Measurements from ENCODE around the gene BOK. TPM values are rescaled to one million over a fixed set of nuclear protein-coding genes. Genes with fewer than 3 reads are reported as not detected.
"Not testable (repeated sequence)": the region's sequence is repeated elsewhere in the genome, so short reads cannot be mapped to it uniquely, and the experiment has no call there.

The BOK gene
- total RNA-seq, 1 donor from 2014 or later = 0.77 TPM

- Mint-ChIP-seq H3K27me3 (no peaks in the 10 kb centered on the region), H3K36me3 (ENCODE audit: low read depth) (peaks cover 65% of the 10 kb centered on the region), H3K4me1 (no peaks in the 10 kb centered on the region), H3K9me3 (peaks cover 12% of the 10 kb centered on the region), H3K4me3 (no peak overlapping the region), H3K27ac (no peak overlapping the region)
- DNase-seq = no peak
- intact Hi-C loops (cut with micrococcal nuclease) = no loop called here
Measured at GRCh38 chr2:241582806-241583205, 24.3 kb downstream of the BOK start.

GRCh38 chr2:241584436-241584835, 25.9 kb downstream of the BOK start:
- Mint-ChIP-seq H3K4me1 (no peaks in the 10 kb centered on the region), H3K9me3 (peaks cover 12% of the 10 kb centered on the region), H3K4me3 (no peak overlapping the region), H3K27me3 (no peaks in the 10 kb centered on the region), H3K27ac (no peak overlapping the region), H3K36me3 (ENCODE audit: low read depth) (peaks cover 62% of the 10 kb centered on the region)
- DNase-seq = no peak
- intact Hi-C loops (cut with micrococcal nuclease) = no loop called here

- intact Hi-C loops (cut with micrococcal nuclease) = no loop called here
- Mint-ChIP-seq H3K27ac (no peak overlapping the region), H3K9me3 (peaks cover 12% of the 10 kb centered on the region), H3K36me3 (ENCODE audit: low read depth) (peaks cover 59% of the 10 kb centered on the region), H3K4me1 (no peaks in the 10 kb centered on the region), H3K27me3 (no peaks in the 10 kb centered on the region), H3K4me3 (no peak overlapping the region)
- no peak for DNase-seq
Measured at GRCh38 chr2:241586564-241587264, 28.2 kb downstream of the BOK start.

GRCh38 chr2:241589863-241590262, 31.3 kb downstream of the BOK start:
- intact Hi-C loops (cut with micrococcal nuclease); H3K4me3 Mint-ChIP-seq; H3K27me3 Mint-ChIP-seq; H3K27ac Mint-ChIP-seq; H3K4me1 Mint-ChIP-seq; DNase-seq: not testable (repeated sequence)
- H3K36me3 Mint-ChIP-seq (ENCODE audit: low read depth) = peaks cover 36% of the 10 kb centered on the region
- H3K9me3 Mint-ChIP-seq = peaks cover 12% of the 10 kb centered on the region

GRCh38 chr2:241590496-241591455, 32.2 kb downstream of the BOK start:
- H3K27ac Mint-ChIP-seq; DNase-seq; H3K4me1 Mint-ChIP-seq; H3K27me3 Mint-ChIP-seq; H3K4me3 Mint-ChIP-seq; intact Hi-C loops (cut with micrococcal nuclease); H3K9me3 Mint-ChIP-seq: not testable (repeated sequence)
- peaks cover 28% of the 10 kb centered on the region for H3K36me3 Mint-ChIP-seq (ENCODE audit: low read depth)

GRCh38 chr2:241592126-241592845, 33.7 kb downstream of the BOK start:
- H3K27me3 Mint-ChIP-seq = no peaks in the 10 kb centered on the region
- no peak overlapping the region for H3K4me3 Mint-ChIP-seq
- H3K4me1 Mint-ChIP-seq = no peaks in the 10 kb centered on the region
- no peaks in the 10 kb centered on the region for H3K9me3 Mint-ChIP-seq
- peaks cover 19% of the 10 kb centered on the region for H3K36me3 Mint-ChIP-seq (ENCODE audit: low read depth)
- intact Hi-C loops (cut with micrococcal nuclease) = no loop called here
- no peak overlapping the region for H3K27ac Mint-ChIP-seq
- no peak for DNase-seq

- Mint-ChIP-seq H3K36me3 (ENCODE audit: low read depth) (peaks cover 22% of the 10 kb centered on the region), H3K9me3 (no peaks in the 10 kb centered on the region), H3K4me1 (no peaks in the 10 kb centered on the region), H3K27ac (no peak overlapping the region), H3K4me3 (no peak overlapping the region), H3K27me3 (no peaks in the 10 kb centered on the region)
- intact Hi-C loops (cut with micrococcal nuclease) = no loop called here
- DNase-seq = no peak
Measured at GRCh38 chr2:241593271-241593670, 34.7 kb downstream of the BOK start.

- H3K9me3 Mint-ChIP-seq = no peaks in the 10 kb centered on the region
- no peaks in the 10 kb centered on the region for H3K4me1 Mint-ChIP-seq
- no peaks in the 10 kb centered on the region for H3K27me3 Mint-ChIP-seq
- intact Hi-C loops (cut with micrococcal nuclease) = no loop called here
- no peak overlapping the region for H3K27ac Mint-ChIP-seq
- H3K4me3 Mint-ChIP-seq = no peak overlapping the region
- DNase-seq = no peak
- peaks cover 34% of the 10 kb centered on the region for H3K36me3 Mint-ChIP-seq (ENCODE audit: low read depth)
Measured at GRCh38 chr2:241595600-241596140, 37.1 kb downstream of the BOK start.

- Mint-ChIP-seq H3K4me1 (no peaks in the 10 kb centered on the region), H3K27ac (no peak overlapping the region), H3K27me3 (no peaks in the 10 kb centered on the region), H3K9me3 (no peaks in the 10 kb centered on the region), H3K4me3 (no peak overlapping the region), H3K36me3 (ENCODE audit: low read depth) (peaks cover 44% of the 10 kb centered on the region)
- DNase-seq = no peak
- intact Hi-C loops (cut with micrococcal nuclease) = no loop called here
Measured at GRCh38 chr2:241597561-241597960, 39.0 kb downstream of the BOK start.

- no peak overlapping the region for H3K27ac Mint-ChIP-seq
- DNase-seq = no peak
- no peaks in the 10 kb centered on the region for H3K9me3 Mint-ChIP-seq
- intact Hi-C loops (cut with micrococcal nuclease) = no loop called here
- no peak overlapping the region for H3K4me3 Mint-ChIP-seq
- no peaks in the 10 kb centered on the region for H3K27me3 Mint-ChIP-seq
- no peaks in the 10 kb centered on the region for H3K4me1 Mint-ChIP-seq
- peaks cover 44% of the 10 kb centered on the region for H3K36me3 Mint-ChIP-seq (ENCODE audit: low read depth)
Measured at GRCh38 chr2:241598061-241598460, 39.5 kb downstream of the BOK start.

- Mint-ChIP-seq H3K4me1 (no peaks in the 10 kb centered on the region), H3K36me3 (ENCODE audit: low read depth) (peaks cover 46% of the 10 kb centered on the region), H3K9me3 (no peaks in the 10 kb centered on the region), H3K27me3 (no peaks in the 10 kb centered on the region), H3K27ac (no peak overlapping the region), H3K4me3 (no peak overlapping the region)
- DNase-seq = no peak
- intact Hi-C loops (cut with micrococcal nuclease) = no loop called here
Measured at GRCh38 chr2:241598487-241598886, 39.9 kb downstream of the BOK start.

GRCh38 chr2:241599615-241600014, 41.1 kb downstream of the BOK start:
- peaks cover 43% of the 10 kb centered on the region for H3K36me3 Mint-ChIP-seq (ENCODE audit: low read depth)
- H3K4me1 Mint-ChIP-seq = no peaks in the 10 kb centered on the region
- intact Hi-C loops (cut with micrococcal nuclease) = no loop called here
- H3K27ac Mint-ChIP-seq = no peak overlapping the region
- H3K4me3 Mint-ChIP-seq = no peak overlapping the region
- H3K9me3 Mint-ChIP-seq = no peaks in the 10 kb centered on the region
- H3K27me3 Mint-ChIP-seq = no peaks in the 10 kb centered on the region
- DNase-seq = no peak

- DNase-seq = no peak
- no peaks in the 10 kb centered on the region for H3K27me3 Mint-ChIP-seq
- no peaks in the 10 kb centered on the region for H3K9me3 Mint-ChIP-seq
- H3K36me3 Mint-ChIP-seq (ENCODE audit: low read depth) = peaks cover 41% of the 10 kb centered on the region
- H3K4me3 Mint-ChIP-seq = no peak overlapping the region
- intact Hi-C loops (cut with micrococcal nuclease) = no loop called here
- H3K27ac Mint-ChIP-seq = no peak overlapping the region
- no peaks in the 10 kb centered on the region for H3K4me1 Mint-ChIP-seq
Measured at GRCh38 chr2:241601841-241602240, 43.3 kb downstream of the BOK start.

GRCh38 chr2:241602720-241603119, 44.2 kb downstream of the BOK start:
- intact Hi-C loops (cut with micrococcal nuclease) = no loop called here
- Mint-ChIP-seq H3K9me3 (no peaks in the 10 kb centered on the region), H3K27me3 (no peaks in the 10 kb centered on the region), H3K4me1 (no peaks in the 10 kb centered on the region), H3K27ac (no peak overlapping the region), H3K4me3 (no peak overlapping the region), H3K36me3 (ENCODE audit: low read depth) (peaks cover 37% of the 10 kb centered on the region)
- DNase-seq = no peak

Measured in activated CD4-positive, alpha-beta T cell treated with anti-CD3 and anti-CD28 coated beads, Interleukin-2, amount 10 ng/mL, durations not matched to agents 24 days and 14 days (primary cell).